NB4 (cell line): ENCODE measurements around the gene FFAR4.

ENCODE experiments used
- MYC ChIP-seq: IDR thresholded peaks from 2 replicates; pipeline ENCODE4 v1.6.1; 2011; ENCODE audit warnings: low read depth, low read length
- POLR2A ChIP-seq: IDR thresholded peaks from 2 replicates; pipeline ENCODE4 v1.6.1; 2011; ENCODE audit warnings: mild to moderate bottlenecking; ENCODE audit not compliant: insufficient read length; ENCODE audit errors: extremely low read depth
- TF ChIP-seq, protein P1 (sequence below): IDR thresholded peaks from one replicate; pipeline ENCODE4 v1.5.1; 2012; ENCODE audit warnings: low read depth, low read length
- TF ChIP-seq, protein P2 (sequence below): IDR thresholded peaks from 2 replicates; pipeline ENCODE4 v1.6.1; 2011; ENCODE audit warnings: low read depth, low read length

DNA sequence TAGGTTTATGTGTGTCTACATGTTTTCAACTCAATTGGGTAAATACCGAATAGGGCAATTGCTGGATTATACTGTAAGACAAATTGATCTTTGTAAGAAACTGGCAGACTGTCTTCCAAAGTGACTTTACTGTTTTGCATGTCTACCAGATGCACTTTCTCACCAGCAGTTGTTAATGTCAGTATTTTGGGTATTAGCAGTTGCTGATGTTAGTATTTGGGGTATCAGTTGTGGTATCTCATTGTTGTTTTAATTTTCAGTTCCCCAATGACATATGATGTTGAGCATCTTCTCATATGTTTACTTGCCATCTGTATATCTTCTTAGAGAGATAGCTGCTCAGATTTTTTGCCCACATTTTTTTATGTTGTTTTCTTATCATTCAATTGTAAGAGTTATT lies 56.5 kb downstream of the FFAR4 start:
- TF ChIP-seq, protein P1, sequence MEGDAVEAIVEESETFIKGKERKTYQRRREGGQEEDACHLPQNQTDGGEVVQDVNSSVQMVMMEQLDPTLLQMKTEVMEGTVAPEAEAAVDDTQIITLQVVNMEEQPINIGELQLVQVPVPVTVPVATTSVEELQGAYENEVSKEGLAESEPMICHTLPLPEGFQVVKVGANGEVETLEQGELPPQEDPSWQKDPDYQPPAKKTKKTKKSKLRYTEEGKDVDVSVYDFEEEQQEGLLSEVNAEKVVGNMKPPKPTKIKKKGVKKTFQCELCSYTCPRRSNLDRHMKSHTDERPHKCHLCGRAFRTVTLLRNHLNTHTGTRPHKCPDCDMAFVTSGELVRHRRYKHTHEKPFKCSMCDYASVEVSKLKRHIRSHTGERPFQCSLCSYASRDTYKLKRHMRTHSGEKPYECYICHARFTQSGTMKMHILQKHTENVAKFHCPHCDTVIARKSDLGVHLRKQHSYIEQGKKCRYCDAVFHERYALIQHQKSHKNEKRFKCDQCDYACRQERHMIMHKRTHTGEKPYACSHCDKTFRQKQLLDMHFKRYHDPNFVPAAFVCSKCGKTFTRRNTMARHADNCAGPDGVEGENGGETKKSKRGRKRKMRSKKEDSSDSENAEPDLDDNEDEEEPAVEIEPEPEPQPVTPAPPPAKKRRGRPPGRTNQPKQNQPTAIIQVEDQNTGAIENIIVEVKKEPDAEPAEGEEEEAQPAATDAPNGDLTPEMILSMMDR = no peak
- no peak for TF ChIP-seq POLR2A
- TF ChIP-seq, protein P2, sequence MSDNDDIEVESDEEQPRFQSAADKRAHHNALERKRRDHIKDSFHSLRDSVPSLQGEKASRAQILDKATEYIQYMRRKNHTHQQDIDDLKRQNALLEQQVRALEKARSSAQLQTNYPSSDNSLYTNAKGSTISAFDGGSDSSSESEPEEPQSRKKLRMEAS = no peak
- TF ChIP-seq MYC = no peak
